Mucosa of rectum (tissue), 2 donors: ENCODE measurements around the gene EXTL1.

Experiments used
- H3K27ac ChIP-seq, 2 donors: one replicate each; pipeline ENCODE4 v1.7.0; 2013; ENCODE audit warnings: inconsistent platforms in 2 of 2, low read depth in 2 of 2, low read length in 2 of 2
- H3K27me3 ChIP-seq, 2 donors: one replicate each; pipeline ENCODE4 v1.7.0; 2013; ENCODE audit warnings: low read length in 2 of 2; ENCODE audit not compliant: control insufficient read depth in 2 of 2, insufficient read depth in 2 of 2
- H3K36me3 ChIP-seq, 2 donors: one replicate each; pipeline ENCODE4 v1.7.0; 2013; ENCODE audit warnings: low read length in 2 of 2; ENCODE audit not compliant: control insufficient read depth in 2 of 2, insufficient read depth in 2 of 2
- H3K4me1 ChIP-seq, 2 donors: one replicate each; pipeline ENCODE4 v1.7.0; 2013; ENCODE audit warnings: low read length in 2 of 2, mild to moderate bottlenecking in 1 of 2; ENCODE audit not compliant: control insufficient read depth in 2 of 2, insufficient read depth in 2 of 2
- H3K4me3 ChIP-seq, 2 donors: one replicate each; pipeline ENCODE4 v1.7.0; 2013; ENCODE audit warnings: low read length in 2 of 2
- H3K9ac ChIP-seq, 2 donors: one replicate each; pipeline ENCODE4 v1.7.0; 2013; ENCODE audit warnings: low read length in 2 of 2, low read depth in 1 of 2, mild to moderate bottlenecking in 1 of 2
- H3K9me3 ChIP-seq, 2 donors: one replicate each; pipeline ENCODE4 v1.7.0; 2013; ENCODE audit warnings: low read length in 2 of 2; ENCODE audit not compliant: control insufficient read depth in 2 of 2
- donor health status: healthy.
- donor health status: Normal muscosa, but diverticular disease.

EXTL1 gene

GRCh38 chr1:26081267-26082019 is 59.9 kb downstream of the EXTL1 start:
- Histone ChIP-seq H3K4me3 (no peak overlapping the region), H3K36me3 (no peaks in the 10 kb centered on the region), H3K9ac (no peak overlapping the region), H3K4me1 (peaks cover 0 to 2% of the 10 kb centered on the region in 2 donors), H3K27ac (no peak overlapping the region), H3K27me3 (peaks cover 0 to 3% of the 10 kb centered on the region in 2 donors), H3K9me3 (no peaks in the 10 kb centered on the region)

- H3K27me3 ChIP-seq: peaks cover 0 to 3% of the 10 kb centered on the region in 2 donors
- no peak overlapping the region for H3K4me3 ChIP-seq
- H3K36me3 ChIP-seq: no peaks in the 10 kb centered on the region
- H3K4me1 ChIP-seq: peaks cover 0 to 2% of the 10 kb centered on the region in 2 donors
- H3K9ac ChIP-seq: no peak overlapping the region
- no peaks in the 10 kb centered on the region for H3K9me3 ChIP-seq
- H3K27ac ChIP-seq: no peak overlapping the region
These were observed 60.4 kb downstream of the EXTL1 start for GRCh38 chr1:26082020-26082350.

DNA sequence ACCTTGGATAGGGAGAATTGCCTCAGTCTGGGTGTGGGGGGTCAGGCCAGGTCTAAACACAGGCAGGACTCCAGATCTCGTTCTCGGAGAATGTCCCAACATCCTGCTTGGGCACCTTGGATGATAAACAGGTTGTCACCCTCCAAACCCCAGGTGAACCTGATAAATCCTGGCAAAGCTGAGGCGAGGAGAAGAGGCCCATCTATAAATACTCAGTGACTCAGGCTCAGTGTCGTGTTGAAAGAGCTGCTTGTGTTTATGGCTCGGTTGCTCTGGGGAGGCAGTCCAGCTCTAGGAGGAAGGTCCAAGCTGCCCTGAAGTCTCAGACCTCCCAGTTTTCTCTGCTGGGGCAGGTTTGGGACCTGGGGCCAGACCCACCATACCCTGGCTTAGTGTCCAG is 61.6 kb downstream of the EXTL1 start:
- Histone ChIP-seq H3K36me3 (no peaks in the 10 kb centered on the region), H3K4me3 (no peak overlapping the region)

DNA sequence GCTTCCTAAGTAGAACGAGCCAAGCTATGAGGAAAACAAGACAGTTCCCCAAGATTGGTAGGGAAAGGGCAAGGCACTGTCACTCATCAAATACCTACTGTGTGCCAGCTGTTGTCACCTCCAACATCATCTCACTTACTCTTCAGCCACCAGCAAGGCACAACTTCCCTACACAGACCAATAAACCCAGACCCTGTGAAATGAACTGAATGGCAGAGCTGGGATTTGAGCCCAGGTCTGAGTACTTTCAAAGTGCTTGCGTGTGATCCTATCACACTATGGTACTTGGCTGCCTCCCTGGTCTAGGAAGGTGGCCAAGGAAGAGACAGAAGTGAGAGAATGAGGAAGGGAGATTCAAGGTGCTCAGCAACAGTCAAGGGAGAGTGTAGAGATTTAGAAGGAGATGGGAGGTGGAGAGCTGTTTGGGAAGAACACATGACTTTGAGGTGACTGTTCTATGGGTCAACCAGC is 62.6 kb downstream of the EXTL1 start:
- Histone ChIP-seq H3K4me3 (no peak overlapping the region), H3K27me3 (no peaks in the 10 kb centered on the region), H3K27ac (no peak overlapping the region), H3K36me3 (no peaks in the 10 kb centered on the region), H3K9me3 (no peaks in the 10 kb centered on the region), H3K9ac (no peak overlapping the region), H3K4me1 (no peaks in the 10 kb centered on the region)

More for the DNA sequence above, 61.6 kb downstream of the EXTL1 start:
- Histone ChIP-seq H3K27me3 (peaks cover 0 to 3% of the 10 kb centered on the region in 2 donors), H3K4me1 (no peaks in the 10 kb centered on the region), H3K27ac (no peak overlapping the region), H3K9me3 (no peaks in the 10 kb centered on the region), H3K9ac (no peak overlapping the region)

- H3K9ac ChIP-seq: no peak overlapping the region
- no peak overlapping the region for H3K4me3 ChIP-seq
- no peaks in the 10 kb centered on the region for H3K36me3 ChIP-seq
- no peaks in the 10 kb centered on the region for H3K27me3 ChIP-seq
- no peak overlapping the region for H3K27ac ChIP-seq
- no peaks in the 10 kb centered on the region for H3K9me3 ChIP-seq
- H3K4me1 ChIP-seq: no peaks in the 10 kb centered on the region
These were observed 63.3 kb downstream of the EXTL1 start for GRCh38 chr1:26084844-26085243.
